HG02840 (cell line): ENCODE results near the gene RIC8B.

Source experiments
- ATAC-seq: cut with Tn5 transposase; IDR thresholded peaks from one replicate; pipeline ENCODE4 v1.9.1; 2021; ENCODE audit warnings: mild to moderate bottlenecking, moderate library complexity, moderate number of reproducible peaks; ENCODE audit not compliant: unreplicated experiment, low FRiP score

Gene RIC8B

DNA sequence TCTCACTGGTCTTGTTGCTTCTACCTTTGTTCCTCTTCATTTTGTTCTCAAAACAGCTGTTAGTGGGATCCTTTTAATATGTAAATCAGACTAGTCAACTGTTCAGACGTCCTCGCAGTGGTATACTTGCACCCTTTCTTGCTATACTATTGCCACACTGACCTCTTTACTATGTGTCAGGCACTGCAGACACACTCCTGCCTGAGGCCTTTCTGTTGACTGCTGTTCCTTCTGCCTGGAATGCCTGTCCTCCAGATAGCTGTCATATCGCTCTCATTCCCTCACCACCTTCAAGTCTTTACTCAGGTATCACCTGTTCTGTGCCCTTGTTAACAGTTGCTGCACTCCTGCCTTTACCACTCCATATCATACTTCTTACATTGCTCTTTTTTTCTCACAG is 91.2 kb downstream of the RIC8B start:
- ATAC-seq, result no peak

DNA sequence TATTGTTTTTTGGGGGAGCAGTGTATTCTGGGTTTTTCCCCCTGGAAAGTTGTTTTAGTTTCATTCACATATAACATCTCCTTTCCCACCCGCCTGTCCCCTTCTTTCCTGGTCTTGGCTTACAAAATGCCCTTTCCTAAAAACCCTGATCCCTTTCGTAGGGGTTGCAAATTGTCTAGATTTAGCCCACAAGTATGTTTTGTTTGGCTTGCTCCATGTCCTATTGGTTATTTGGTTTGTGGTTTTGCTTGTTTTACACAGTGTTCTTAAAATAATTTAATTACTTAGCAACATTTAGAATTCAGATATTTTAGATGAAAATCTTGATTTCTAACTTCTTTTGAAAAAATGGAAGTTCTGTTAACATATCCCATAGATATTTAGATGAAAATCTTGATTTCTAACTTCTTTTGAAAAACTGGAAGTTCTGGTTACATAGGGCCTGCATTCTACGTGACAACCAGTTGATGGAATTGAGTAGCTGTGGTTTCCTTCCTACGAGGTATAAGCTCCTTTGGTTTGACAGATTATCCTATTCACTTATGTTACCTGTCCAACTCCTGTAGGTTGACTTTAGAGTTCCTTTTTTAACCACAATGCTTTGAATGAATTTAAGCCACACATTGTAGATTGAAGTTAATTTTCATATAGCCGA is 92.1 kb downstream of the RIC8B start:
- no peak for ATAC-seq

DNA sequence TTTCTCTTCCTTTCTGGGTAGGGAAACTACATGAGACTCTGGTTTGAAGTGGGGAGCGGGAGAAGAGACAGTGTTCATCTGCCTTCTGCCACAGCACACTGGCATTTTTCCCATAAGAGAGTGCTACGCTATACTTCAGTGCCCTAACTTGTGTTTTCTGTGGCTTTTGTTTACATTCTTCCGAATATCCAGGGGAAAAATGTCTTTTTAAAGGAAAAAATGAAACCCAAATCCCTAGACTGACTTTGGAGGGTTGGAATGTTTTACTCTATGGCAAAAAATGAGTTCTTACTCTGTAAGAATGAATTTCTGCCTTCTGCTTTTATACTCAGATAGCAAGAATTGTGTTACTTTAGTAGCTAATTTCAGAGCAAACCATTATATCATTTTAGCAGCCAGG is 93.2 kb downstream of the RIC8B start:
- no peak for ATAC-seq

DNA sequence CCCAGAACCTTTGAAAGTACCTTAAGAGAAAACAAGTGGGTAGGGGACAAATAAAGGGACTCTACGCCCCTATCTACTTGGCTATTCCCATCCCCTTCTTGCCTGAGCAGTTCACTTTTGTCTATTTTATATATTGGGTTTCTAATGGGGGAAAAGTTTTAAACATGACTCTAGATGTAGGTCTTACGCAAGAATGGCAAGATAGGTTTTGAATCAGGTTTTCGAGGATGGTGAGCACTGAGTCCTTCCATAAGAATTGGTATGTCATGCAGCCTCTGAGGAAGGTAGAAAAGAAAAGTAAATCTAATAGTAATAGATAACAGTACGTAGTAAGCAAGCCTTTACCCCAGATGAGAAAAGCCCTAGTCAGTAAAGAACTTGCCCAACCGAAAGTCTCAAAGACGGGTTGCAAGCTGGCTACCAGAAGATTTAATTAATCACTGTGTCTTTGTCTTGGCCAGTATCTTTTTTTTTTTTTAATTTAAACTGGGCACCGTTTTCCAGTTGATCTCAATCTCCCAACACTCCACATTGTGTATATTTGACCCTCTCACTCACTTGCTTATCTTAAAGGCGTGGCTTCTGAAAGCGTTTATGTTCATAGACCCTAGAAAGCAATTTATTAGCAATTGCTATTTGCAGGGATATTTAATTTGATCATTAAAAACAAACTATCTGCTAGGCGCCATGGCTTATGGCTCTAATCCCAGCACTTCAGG is 94.7 kb downstream of the RIC8B start:
- ATAC-seq, result no peak

DNA sequence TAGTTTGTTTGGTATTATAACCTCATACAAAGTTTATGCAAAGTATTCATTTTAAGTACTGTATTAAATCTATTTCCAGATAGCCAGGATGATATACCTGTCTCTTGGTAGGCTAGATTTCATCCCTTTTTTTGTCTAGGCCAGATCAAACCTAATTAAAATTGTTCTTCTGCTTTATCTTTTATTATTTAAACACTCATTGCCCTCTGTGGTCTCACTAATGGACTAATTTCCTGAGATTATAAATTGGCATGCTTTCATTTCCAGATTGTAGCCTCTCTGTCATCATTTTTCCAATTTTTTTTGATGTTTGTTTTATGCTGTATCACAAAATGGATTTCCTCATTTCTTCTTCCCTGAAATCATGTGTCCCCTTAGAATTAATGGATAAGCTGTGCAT is 95.6 kb downstream of the RIC8B start:
- no peak for ATAC-seq

DNA sequence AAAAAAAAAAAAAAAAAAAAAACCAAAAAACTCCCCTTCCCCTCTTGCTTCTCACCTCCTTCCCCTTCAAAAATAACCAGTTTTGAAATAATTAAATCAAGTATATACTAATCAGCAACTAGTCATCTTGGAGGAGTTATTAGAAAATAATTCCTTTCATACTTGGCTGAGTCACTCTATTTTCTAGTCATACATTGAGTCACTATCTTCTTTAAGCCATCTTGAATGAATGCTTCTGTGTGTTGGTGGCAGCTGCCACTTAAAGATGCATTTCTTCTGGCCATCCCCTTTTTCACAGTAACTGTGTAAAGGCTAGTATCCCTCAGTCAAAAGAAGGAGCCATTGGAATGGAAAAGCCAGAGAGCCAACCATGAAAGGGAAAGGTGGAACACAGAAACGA is 97.0 kb downstream of the RIC8B start:
- ATAC-seq, result no peak

DNA sequence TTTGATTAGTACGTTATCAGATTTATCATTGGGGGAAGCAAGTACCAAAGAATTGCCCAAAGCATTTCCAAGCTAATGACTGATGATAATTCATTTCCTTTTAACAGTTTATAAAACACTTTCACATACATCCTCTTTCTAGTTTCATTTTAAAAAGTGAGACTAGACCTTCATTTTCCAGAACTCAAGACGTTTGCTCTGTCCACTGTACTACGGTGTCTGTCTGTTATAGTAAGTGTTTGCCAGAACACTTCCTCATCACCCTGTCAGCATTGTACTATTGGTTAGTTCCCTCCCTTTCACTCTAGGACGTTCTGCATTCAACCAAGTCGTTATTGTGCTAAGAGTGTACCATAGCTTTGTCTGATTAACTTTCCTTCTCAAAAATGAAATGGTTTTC is 99.5 kb downstream of the RIC8B start:
- ATAC-seq, result no peak

DNA sequence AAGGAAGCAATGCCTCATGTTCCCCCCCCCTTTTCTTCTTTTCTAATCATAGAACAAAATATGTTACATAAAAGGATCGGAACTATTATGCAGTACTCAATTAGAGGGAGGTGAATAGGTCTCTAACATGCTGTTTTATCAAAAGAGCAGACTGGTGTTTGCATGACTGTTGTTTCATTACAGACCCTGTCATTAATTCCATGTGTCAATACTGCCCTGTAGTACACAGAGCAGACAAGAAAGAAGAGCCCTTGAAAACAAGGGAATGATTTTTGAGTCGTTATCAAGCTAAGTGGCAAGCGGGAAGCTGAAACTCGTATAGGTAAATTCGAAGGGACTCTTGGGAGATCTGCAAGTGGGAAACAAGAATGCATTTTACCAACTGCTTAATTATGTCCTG is 104.3 kb downstream of the RIC8B start:
- no peak for ATAC-seq

DNA sequence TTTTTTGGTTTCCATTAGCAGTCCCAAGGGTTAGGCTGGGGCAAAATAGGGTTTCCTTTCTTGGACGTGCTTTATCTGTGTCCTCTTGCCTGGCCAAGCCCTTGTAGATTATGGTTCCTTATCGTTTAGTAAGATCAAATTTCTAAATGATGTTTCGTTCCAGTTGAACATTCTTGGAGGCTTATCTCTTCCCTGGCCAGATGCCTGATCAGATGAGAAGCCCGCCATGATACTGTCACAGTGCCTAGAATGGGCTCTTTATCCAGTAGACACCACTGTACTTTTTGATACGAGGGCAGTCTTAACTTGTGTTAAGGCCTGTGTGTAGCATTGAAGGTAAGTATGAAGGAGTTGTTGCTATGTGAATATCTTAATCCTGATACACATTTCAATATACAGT is 105.1 kb downstream of the RIC8B start:
- no peak for ATAC-seq

DNA sequence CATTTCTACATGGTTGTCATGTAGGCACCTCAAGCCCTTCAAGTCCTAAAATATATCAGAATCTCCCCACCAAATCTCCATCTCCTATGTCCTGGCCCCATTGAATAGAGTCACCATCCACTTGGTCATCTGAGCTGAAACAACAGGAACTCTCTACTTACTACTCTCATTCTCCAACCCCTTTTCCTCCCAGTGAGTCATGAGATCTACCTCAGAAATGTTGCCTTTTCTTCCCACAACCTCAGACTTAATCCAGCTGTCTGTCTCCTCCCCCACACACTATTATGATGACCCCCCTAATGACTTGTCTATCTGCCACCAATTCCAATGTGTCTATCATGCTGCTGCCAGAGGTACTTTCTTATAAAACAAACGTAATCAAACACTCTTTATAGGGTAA is 108.9 kb downstream of the RIC8B start:
- ATAC-seq, result no peak

DNA sequence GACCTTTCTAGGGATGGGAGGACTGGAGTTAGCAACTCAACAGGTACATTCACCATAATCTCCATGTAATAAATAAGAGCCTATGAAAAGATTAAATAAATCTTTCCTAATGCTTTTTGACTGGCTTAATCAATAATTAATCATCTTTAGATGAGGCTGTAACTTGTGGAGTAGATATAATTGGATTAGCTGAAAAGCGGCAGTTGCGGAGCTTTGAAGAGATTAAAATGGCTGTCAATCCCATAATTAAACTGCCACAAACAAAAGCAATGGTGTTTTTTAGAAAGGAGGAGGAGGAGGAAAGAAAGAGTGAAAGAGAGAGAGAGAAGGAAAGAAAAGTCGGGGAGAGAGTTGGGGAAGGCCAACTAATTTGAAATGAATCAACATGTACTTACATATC is 110.5 kb downstream of the RIC8B start:
- no peak for ATAC-seq

DNA sequence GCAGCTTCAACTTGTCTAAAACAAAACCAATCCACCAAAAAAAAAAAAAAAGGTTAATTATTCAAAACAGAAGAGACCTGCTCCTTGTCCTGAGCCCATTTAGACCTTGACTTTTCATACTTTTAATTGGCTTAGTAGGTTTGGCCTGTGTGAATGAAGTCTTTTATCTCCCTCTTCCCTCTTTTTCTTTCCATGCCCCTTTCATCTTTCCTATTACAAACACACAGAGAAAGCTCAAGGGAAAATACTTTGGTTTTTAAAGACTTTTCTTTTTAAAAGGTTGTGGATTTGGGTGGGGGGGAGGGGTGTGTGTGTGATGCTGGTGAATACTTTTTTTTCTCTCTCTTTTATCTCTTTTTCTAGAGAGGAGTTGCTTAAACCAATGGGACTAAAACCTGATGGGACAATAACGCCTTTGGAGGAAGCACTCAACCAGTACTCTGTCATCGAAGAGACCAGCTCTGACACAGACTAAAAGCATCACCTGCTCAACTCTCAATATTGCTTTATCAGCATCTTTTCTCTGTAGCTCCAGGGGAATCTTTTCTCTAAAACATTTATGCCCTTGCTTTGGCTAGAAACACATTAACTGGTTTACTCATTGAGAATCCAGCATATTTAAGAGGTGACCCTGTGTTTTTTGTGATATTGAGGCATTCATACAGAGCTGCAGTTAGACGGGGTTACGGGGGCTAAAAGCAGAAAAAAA is 111.2 kb downstream of the RIC8B start:
- ATAC-seq, result no peak

DNA sequence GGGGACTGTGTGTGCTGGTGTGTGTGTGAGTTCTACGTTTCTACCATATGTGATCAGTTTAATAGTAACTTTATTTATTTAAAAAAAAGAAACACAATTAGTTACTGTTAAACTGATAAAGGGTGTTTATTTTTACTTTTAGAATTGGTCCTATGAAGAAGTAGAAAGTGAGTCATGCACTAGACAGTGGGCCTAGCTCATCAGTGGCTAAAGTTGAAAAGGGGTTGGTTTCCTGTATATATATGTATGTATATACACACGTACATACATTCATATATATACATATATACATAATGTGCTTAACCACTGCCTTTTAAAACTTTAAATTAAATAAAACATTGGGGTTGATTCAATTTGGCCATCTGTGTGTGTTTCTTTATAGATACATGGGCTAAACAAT is 112.5 kb downstream of the RIC8B start:
- ATAC-seq, result no peak

DNA sequence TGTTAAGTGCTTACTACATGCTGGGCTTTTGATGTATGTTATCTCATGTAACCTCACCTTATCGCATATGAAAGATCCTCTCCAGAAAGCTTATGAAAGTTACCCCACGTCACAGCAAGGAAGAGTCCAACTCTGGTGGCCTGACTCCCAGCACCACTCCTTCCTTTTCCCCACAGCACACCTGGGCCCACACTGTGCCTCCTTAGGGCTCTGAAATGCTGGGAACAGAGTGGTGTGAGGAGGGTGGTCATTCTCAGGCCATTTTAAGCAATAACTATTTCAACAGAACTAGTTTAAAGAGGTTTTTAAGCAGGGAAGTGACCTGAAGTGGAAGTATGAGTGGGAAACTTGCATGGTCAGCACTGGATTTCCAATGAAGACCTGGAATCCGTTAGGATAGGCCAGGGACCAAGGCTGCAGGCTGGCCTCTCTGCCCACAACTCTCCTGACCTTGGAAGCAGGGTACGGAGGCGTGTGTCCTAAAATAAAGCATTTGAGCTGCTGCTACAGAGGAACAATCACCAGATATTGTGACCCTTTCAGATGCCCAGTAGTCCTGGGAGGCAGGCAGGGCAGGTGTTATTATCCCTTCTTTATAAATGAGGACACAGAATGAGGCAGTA is 114.0 kb downstream of the RIC8B start:
- ATAC-seq, result no peak

DNA sequence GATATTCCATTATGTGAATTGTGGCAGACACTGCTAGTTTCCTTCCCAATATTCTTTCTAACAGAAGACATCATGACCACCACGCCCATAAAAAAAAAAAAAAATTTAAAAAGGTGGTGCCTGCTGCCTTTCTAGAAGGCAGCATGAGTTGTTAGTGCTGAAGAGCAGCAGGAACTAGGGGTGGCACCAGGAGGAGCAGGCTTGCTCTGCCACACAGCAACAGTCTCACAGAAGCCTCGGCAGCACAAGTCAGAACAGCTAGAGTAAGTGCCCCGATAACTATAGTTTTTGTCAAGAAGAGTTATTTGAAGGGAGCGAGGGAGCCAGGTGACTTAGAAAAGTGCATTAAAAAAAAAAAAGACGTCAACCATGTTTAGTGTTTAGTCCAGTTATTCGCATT is 114.8 kb downstream of the RIC8B start:
- ATAC-seq, result no peak

DNA sequence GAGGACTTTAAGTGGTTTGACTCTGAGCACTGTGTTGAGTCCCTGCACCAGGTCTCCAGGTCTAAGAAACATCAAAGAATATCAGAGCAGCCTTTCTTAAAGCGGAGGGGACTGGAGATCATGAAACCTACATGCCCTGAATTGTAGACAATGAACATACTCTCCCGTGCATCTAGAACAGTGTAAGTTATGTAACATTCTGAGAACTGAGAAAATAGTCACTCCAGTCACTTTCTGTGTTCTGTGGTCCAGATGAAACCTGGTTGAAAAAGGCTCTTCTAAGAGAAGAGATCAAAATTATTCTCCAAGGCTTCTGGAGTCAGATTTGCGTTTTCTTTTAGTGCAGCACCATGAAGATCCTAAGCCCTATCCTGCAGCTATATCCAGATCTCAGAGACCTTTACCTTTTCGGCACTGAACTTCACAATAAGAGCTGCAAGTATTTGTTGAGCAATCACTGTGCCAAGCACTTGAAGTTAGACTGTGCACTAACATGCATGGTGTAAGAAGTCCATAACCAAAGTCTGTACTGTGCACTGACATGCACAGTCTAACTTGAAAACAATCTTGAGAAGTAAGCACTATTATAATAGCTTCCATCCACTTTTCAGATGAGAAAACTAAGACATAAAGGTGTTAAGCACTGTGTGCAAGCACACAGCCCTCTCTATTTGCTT is 115.6 kb downstream of the RIC8B start:
- no peak for ATAC-seq

DNA sequence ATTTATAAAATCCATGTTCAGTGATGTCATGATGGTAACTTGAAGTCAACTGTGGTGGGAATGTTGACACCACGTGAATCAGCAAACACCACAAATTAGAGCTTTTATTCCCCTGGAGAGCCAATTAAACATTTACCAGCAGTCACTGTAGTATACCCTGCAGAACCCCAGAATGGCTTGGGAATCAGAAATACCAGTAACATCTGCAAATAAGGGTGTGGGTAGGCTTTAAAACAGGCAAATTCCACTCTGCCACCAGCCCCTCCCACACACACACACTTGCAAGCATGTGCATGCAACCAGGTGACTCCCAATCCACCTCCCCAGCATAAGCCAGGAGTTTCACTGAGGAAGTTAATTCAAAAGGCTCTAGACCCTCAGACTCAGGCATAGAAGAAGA is 117.6 kb downstream of the RIC8B start:
- no peak for ATAC-seq

DNA sequence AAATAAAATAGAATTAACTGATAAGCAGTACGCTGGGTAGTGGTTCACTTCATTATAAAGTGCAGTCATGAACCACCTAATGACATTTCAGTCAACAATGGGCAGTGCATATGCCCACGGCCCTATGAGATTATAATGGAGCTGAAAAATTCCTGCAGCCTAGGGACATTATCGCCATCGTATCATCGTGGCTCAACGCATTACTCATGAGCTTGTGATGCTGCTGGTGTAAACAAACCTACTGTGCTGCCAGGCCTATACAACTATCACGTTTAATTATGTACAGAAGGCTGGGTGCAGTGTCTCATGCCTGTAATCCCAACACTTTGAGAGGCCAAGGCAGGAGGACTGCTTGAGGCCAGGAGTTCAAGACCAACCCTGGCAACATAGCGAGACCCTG is 119.0 kb downstream of the RIC8B start:
- ATAC-seq, result no peak

DNA sequence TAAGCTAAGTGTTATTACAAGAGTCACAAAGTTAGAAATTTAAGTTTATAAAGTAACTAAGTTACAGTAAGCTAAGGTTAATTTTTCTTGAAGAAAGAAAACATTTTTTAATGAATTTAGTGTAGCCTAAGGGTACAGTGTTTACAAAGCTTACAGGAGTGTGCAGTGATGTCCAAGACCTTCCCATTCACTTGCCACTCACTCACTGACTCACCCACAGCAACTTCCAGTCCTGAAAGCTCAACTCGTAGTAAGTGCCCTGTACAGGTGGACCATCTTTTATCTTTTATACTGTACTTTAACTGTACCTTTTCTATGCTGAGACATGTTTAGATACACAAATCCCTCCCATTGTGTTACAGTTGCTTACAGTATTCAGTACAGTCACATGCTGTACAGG is 120.3 kb downstream of the RIC8B start:
- ATAC-seq, result no peak

DNA sequence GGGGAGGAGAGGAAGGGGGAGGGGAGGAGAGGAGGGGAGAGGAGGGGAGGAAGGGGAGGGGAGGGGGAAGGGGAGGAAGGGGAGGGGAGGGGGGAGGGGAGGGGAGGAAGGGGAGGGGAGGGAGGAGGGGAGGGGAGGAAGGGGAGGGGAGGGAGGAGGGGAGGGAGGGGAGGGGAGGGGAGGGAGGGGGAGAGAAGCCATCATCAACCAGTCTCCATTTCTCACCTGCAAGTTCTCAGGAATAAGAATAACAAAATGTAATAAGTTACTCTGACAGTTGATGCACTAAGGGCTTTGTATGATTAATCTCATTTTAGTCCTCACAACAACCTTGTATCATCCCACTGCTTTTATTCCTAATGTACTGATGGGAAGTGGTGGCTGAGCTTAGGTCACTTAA is 122.1 kb downstream of the RIC8B start:
- ATAC-seq, result no peak

DNA sequence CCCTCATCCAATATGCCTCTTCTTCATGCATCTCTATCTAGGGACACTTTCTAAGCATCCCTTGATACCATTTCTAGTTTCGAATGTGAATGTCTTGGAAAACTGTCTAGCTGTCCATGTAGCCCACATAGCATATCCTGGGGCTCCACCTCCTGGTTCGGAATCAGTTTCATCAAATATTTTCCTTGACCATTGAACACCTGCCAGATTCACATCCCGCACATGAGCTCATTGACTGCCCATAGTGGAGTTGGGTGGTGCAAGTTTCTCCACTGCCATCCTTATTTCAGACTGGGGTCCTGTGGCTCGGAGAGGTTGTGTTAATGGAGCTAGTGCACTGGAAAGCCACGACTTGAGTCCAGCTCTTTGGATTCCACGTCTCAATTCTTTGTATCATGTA is 122.6 kb downstream of the RIC8B start:
- no peak for ATAC-seq
